Islet of Langerhans (tissue), 1 donor: Measurements from ENCODE around the gene SMAD3.

Source experiments
- FAIRE-seq: peaks from one replicate; lab custom pipeline; 2011; peaks lifted over from hg19 to GRCh38; lab: Jason Lieb, UNC

SMAD3 gene

GRCh38 chr15:67097930-67098740 is 32.7 kb downstream of the SMAD3 start:
- no peak for FAIRE-seq

DNA sequence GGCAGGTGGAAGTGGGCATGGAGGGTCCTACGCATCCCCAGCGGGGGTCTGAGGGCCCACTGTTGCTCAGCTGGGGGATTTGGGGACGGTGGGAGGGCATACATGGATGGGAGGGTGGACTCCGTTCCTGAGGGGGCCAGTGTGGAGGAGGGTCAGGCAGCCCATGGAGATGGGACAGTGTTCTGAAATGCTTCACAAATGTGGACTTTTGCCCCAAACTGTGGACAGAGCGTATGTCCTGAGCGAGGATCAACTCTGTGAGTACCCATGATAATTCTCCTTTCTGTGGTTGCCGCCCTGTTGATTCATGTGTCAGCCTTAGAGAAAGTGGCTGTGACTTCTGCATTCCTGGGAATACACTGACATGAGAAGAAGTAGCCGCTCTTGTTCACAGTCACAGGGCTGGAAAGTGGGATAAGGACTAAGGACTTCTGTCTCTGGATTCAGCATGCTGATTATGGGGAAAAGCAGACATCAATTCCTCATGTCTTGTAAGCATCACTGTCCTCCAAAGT is 33.4 kb downstream of the SMAD3 start:
- no peak for FAIRE-seq

DNA sequence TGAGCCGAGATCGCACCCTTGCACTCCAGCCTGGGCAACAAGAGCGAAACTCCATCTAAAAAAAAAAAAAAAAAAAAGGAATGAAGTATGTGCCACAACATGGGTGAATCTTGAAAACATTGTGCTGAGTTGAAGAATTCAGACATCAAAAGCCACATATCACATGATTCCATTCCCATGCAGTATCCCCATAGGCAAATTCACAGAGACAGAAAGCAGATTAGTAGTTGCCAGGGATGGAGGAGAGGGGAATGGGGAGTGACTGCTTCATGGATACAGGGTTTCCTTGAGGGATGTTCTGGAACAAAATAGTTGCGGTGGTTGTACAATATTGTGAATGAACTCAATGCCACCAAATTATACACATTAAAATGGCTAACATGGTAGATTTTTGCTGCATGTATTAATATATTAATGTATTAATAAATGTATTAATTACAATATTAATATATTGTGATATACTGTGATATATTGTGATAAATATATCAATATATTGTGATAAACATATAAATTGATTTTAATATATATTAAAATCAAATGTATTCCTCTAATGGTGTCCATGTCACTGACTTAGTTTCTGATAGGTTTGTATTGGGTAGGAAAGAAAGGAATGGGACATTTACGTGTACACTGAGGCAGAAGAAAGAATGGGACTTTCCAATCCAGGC is 34.9 kb downstream of the SMAD3 start:
- no peak for FAIRE-seq

DNA sequence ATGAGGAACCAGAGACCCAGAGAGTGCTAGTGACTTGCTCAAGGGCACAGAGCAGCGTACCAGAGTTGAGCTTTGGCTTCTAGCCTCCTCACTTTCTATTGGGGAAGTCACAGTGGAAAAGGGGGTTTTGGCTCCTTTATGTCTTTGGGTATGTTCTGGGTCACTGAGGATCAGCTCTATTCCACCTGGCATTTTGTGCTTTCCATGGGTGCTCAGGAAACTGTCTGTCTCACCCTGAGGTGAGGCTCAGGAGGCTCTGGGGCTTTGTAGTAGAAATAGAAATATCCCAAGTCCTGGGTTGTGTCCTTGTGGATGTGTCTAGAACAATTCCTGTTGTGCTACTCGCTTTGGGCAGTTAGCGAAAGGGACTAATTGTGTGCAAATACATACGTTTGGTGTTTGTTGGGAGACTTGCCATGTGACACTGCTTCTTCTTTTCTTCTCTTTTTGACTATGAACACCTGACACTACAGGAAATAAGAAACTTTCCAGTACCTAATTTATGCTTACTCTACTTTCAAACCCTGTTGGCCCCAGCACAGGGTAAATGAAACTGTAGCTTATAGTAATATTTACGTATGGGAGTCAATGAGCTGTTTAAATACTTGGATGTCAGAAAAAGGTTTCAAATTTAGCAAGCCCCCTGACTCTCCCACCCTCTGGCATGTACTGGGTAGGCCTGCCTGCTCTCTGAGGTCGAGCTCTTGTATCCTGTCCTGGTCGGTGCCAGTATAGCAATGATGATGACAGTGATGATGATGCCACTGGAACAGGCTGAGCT is 35.6 kb downstream of the SMAD3 start:
- no peak for FAIRE-seq

DNA sequence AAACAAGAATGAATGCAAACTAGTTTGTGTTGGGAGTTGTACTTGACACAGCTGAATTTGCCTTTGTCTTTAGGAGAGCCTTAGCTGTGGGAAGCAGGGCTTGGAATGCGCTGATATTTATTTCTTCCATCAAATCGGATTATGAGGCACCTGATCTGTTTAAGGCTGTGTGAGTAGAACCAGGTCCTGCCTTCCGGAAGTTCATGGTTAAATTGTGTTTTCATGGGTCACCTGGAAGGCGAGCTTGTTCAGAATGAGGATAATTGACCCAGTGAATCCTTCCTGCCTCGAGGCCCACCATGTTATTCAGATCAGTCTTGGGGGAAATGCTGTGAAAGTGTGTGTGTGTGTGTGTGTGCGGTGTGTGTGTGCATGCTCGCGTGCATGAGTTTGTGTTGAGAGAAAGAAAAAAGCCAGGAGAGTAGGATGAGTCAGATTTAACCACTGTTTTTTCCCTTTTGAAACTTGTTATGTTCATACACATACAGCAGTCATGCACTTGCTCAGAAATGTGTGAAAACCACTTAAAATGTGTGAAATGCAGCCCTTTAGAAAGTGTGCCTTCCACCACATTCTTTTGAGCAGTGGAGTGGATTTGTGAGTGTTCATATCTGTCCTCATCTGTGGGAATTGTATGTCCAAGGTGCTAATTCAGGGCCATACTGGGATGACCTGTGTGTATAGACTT is 36.7 kb downstream of the SMAD3 start:
- FAIRE-seq: no peak

- FAIRE-seq: no peak
Observed at GRCh38 chr15:67102599-67102929, 37.2 kb downstream of the SMAD3 start.

DNA sequence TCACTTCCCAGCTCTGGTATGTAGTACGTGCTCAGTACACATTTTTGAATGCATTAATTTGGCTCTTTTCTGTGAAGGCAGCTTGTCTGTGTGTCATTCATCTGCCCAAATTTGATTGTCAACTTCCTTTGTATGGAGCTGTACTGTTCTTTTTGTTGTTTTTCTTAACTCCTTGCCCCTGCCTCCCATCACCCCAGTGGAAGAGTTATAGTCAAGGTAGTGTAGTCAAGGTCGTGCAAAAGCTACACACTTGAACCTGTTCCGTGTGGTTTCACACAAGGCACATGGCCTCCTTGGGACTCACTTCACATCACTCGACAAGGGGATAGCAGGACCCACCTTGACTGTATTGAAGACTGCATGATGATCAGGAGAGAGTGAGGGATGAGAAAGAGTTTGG is 37.6 kb downstream of the SMAD3 start:
- no peak for FAIRE-seq

DNA sequence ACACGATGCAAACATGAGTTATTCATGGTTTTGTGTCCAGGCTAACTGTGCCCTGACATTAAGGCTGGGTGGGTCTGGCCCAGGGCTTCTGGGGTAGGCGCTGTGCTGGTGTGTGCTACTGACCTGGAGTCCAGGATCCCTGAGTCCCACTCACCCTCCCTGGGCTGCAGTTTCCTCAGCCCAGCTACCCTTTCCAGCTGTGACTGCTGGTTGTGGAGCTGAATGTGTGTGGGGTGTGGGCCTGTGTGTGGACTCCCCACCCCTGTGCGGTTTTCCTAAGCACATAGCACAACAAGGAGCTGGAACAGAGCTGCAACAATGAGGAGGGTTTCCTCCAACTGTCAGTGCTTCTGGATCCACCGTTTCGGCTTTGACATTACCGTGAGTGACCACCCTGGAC is 38.0 kb downstream of the SMAD3 start:
- no peak for FAIRE-seq

GRCh38 chr15:67103869-67104268 is 38.5 kb downstream of the SMAD3 start:
- no peak for FAIRE-seq

- no peak for FAIRE-seq
Observed at GRCh38 chr15:67104510-67104909, 39.1 kb downstream of the SMAD3 start.

- FAIRE-seq: no peak
Observed at GRCh38 chr15:67105065-67105951, 39.9 kb downstream of the SMAD3 start.

GRCh38 chr15:67105991-67106763 is 40.8 kb downstream of the SMAD3 start:
- FAIRE-seq: no peak

GRCh38 chr15:67106764-67107013 is 41.3 kb downstream of the SMAD3 start:
- FAIRE-seq: no peak

DNA sequence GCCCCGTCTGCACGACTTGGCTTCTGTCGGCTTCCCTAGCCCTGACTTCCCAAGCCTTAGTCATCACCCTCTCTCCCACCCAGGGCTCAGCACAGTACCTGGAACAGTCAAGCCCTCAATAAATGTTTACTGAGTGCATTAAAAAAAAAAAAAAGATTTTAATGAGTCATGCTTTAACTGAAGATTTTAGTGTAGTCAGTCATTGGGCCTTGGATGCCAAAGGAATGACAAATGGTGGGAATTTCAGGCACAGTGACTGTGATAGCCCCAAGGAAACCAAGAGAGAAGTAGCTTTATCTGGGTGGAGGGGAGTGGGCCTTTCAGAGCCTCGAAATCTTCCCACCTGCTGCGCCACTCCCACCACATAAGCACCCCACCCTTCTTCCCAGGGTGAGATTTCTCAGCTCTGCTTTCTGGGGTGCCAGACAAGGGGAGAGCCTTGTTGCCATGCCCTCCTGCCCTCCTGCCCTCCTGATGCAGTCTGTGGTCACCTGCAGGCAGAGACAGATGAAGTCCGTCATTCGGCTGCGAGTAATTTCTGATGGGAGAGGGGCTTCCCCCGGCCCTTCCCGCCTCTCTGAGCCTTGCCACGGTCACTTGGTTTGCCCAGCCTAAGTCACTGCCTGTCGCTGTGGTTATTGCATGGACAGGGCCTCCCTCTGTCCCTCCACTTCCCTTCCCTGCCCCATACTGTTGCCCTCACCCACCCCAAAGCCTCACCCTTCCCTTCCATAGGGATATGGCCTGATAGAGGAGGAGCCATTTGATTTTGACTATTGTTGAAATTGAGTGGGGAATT is 41.8 kb downstream of the SMAD3 start:
- FAIRE-seq: no peak

DNA sequence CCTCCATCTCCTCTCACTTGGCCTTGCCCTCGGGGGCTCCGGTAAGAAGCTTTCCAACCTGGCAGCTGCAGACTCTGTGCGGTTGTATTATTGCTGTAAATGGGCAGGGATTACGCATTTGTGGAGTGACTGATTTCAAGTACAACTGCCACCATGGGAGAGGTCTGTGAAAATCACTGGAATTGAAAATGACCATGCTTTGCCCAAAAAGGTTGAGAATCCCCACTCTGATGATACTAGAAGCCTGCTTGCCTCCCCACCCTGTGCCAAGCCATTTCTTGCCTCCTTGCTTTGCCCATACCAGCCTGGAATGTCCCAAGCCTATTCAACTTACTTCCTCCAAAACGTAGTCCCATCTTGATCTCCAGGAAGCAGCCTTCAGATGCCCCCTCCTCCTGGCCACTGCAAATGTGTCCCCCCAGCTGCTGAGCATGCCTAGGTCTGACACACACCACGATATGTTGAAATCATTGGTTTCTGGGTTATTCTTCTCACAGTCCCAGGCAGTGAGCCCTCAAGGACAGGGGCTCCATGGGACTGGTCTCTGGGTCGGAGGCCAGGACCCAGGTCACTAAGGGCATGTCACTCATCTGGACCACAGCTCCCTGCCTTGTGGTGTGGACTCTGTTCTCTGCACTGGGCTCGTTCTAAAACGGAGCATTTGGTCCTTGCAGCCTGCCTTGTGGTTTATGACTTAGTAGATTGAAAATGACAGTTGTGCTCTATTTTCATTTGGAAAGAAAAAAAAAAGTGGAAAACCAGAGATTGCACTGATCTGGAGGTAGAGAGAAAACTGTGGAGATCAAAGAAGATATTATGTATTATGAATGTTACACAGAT is 42.9 kb downstream of the SMAD3 start:
- FAIRE-seq: no peak

- no peak for FAIRE-seq
Observed at GRCh38 chr15:67109141-67110034, 44.0 kb downstream of the SMAD3 start.

- no peak for FAIRE-seq
Observed at GRCh38 chr15:67110361-67110781, 45.0 kb downstream of the SMAD3 start.
